Measurements from ENCODE around the gene TCF7L1. TPM values are rescaled to one million over a fixed set of nuclear protein-coding genes. Genes with fewer than 3 reads are reported as not detected.
"Not testable (repeated sequence)": the region's sequence is repeated elsewhere in the genome, so short reads cannot be mapped to it uniquely, and the experiment has no call there.

The TCF7L1 gene
- polyA plus RNA-seq, 1 of the 3 experiments (the other 2 are of a cell fraction), result 3.7 TPM

- no peak for TF ChIP-seq EP300 (IDR thresholded peaks at IDR 0.05; ENCODE audit: borderline replicate concordance in 1 of 2, low read depth in 1 of 2, low read length in 1 of 2)
- TF ChIP-seq RCOR1 (IDR thresholded peaks at IDR 0.05; ENCODE audit: low read length), result no peak
- no peak for TF ChIP-seq TCF12 (IDR thresholded peaks at IDR 0.05)
- no peak for TF ChIP-seq CHD2 (IDR thresholded peaks at IDR 0.05; ENCODE audit: low read length, partially characterized antibody)
- TF ChIP-seq ZBTB33 (IDR thresholded peaks at IDR 0.05; ENCODE audit: borderline replicate concordance, low read depth), result no peak
- TF ChIP-seq, protein P1, sequence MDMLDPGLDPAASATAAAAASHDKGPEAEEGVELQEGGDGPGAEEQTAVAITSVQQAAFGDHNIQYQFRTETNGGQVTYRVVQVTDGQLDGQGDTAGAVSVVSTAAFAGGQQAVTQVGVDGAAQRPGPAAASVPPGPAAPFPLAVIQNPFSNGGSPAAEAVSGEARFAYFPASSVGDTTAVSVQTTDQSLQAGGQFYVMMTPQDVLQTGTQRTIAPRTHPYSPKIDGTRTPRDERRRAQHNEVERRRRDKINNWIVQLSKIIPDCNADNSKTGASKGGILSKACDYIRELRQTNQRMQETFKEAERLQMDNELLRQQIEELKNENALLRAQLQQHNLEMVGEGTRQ (IDR thresholded peaks at IDR 0.05; ENCODE audit: borderline replicate concordance, low read depth, low read length), result no peak
- no peak for TF ChIP-seq FOXJ3 (CRISPR knock-in tag; IDR thresholded peaks at IDR 0.05)
- TF ChIP-seq, protein P2, sequence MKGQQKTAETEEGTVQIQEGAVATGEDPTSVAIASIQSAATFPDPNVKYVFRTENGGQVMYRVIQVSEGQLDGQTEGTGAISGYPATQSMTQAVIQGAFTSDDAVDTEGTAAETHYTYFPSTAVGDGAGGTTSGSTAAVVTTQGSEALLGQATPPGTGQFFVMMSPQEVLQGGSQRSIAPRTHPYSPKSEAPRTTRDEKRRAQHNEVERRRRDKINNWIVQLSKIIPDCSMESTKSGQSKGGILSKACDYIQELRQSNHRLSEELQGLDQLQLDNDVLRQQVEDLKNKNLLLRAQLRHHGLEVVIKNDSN (IDR thresholded peaks at IDR 0.05; ENCODE audit: borderline replicate concordance, low read depth), result no peak
- TF ChIP-seq FOXM1 (IDR thresholded peaks at IDR 0.05; ENCODE audit: low read depth), result no peak
- no peak for TF ChIP-seq JUND (IDR thresholded peaks at IDR 0.05)
- TF ChIP-seq RAD21 (IDR thresholded peaks at IDR 0.05; ENCODE audit: low read length), result no peak
- TF ChIP-seq GATA2 (CRISPR knock-in tag; IDR thresholded peaks at IDR 0.05), result no peak
- TF ChIP-seq, protein P3, sequence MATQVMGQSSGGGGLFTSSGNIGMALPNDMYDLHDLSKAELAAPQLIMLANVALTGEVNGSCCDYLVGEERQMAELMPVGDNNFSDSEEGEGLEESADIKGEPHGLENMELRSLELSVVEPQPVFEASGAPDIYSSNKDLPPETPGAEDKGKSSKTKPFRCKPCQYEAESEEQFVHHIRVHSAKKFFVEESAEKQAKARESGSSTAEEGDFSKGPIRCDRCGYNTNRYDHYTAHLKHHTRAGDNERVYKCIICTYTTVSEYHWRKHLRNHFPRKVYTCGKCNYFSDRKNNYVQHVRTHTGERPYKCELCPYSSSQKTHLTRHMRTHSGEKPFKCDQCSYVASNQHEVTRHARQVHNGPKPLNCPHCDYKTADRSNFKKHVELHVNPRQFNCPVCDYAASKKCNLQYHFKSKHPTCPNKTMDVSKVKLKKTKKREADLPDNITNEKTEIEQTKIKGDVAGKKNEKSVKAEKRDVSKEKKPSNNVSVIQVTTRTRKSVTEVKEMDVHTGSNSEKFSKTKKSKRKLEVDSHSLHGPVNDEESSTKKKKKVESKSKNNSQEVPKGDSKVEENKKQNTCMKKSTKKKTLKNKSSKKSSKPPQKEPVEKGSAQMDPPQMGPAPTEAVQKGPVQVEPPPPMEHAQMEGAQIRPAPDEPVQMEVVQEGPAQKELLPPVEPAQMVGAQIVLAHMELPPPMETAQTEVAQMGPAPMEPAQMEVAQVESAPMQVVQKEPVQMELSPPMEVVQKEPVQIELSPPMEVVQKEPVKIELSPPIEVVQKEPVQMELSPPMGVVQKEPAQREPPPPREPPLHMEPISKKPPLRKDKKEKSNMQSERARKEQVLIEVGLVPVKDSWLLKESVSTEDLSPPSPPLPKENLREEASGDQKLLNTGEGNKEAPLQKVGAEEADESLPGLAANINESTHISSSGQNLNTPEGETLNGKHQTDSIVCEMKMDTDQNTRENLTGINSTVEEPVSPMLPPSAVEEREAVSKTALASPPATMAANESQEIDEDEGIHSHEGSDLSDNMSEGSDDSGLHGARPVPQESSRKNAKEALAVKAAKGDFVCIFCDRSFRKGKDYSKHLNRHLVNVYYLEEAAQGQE (IDR thresholded peaks at IDR 0.05; ENCODE audit: low read depth, low read length), result no peak
- Histone ChIP-seq H3K27me3 (ENCODE audit: insufficient read depth) (no peaks in the 10 kb centered on the region), H3K4me3 (ENCODE audit: low read depth in 2 of 2, low read length in 1 of 2) (no peak overlapping the region), H3K9me3 (no peaks in the 10 kb centered on the region), H3K79me2 (ENCODE audit: insufficient read depth) (no peaks in the 10 kb centered on the region), H3K36me3 (replicated peaks in 1 of 2; ENCODE audit: control insufficient read depth in 1 of 2, insufficient read depth in 2 of 2, low read length in 1 of 2) (no peaks in the 10 kb centered on the region), H3K9me2 (no peaks in the 10 kb centered on the region), H3K9ac (no peak overlapping the region), H2AFZ (ENCODE audit: low read depth) (no peak overlapping the region), H4K20me1 (ENCODE audit: insufficient read depth) (peaks cover 12% of the 10 kb centered on the region), H3F3A (replicated peaks; ENCODE audit: insufficient read depth) (no peaks in the 10 kb centered on the region), H3K27ac (ENCODE audit: low read depth in 2 of 2, low read length in 1 of 2) (no peak overlapping the region), H3K4me2 (no peak overlapping the region), H3K4me1 (ENCODE audit: control insufficient read depth in 1 of 2, insufficient read depth in 2 of 2, low read depth in 1 of 2, low read length in 1 of 2) (peaks cover 21 to 25% of the 10 kb centered on the region in 2 experiments)
- no peak for DNase-seq
- 91% methylated on average over 7 of the region's 7 CpGs for WGBS (ENCODE audit: low lambda C conversion rate)
- ChIA-PET POLR2A (no interaction called here), CTCF (interaction anchor here (0.8 to 2.6 kb wide), 4 partner anchors 8 to 89 kb away, joined by 3 to 8 read pairs (median 4); no protein-coding TSS in a partner anchor)
Measured at GRCh38 chr2:85210511-85210910, 77.3 kb downstream of the TCF7L1 start.

GRCh38 chr2:85211606-85212005, 78.4 kb downstream of the TCF7L1 start:
- peaks cover 30 to 35% of the 10 kb centered on the region in 2 experiments for H3K4me1 ChIP-seq (ENCODE audit: control insufficient read depth in 1 of 2, insufficient read depth in 2 of 2, low read depth in 1 of 2, low read length in 1 of 2)
- H3K4me2 ChIP-seq; H3K4me3 ChIP-seq (ENCODE audit: low read depth in 2 of 2, low read length in 1 of 2); H3K79me2 ChIP-seq (ENCODE audit: insufficient read depth); H3K36me3 ChIP-seq (replicated peaks in 1 of 2; ENCODE audit: control insufficient read depth in 1 of 2, insufficient read depth in 2 of 2, low read length in 1 of 2); H2AFZ ChIP-seq (ENCODE audit: low read depth); POLR2A ChIA-PET; H3F3A ChIP-seq (replicated peaks; ENCODE audit: insufficient read depth); H3K27ac ChIP-seq (ENCODE audit: low read depth in 2 of 2, low read length in 1 of 2); H3K27me3 ChIP-seq (ENCODE audit: insufficient read depth); DNase-seq; H3K9ac ChIP-seq; H3K9me3 ChIP-seq; H3K9me2 ChIP-seq: not testable (repeated sequence)
- 93% methylated on average over 8 of the region's 9 CpGs for WGBS (ENCODE audit: low lambda C conversion rate)
- H4K20me1 ChIP-seq (ENCODE audit: insufficient read depth), result peaks cover 12% of the 10 kb centered on the region
- CTCF ChIA-PET, result interaction anchor here (0.8 to 2.6 kb wide), 3 partner anchors 10 to 74 kb away, joined by 3 to 8 read pairs (median 3); no protein-coding TSS in a partner anchor

Measured in SK-N-SH (cell line).